K562 (cell line): ENCODE results near the gene RPL22.

Source experiments
- BHLHE40 ChIP-seq: IDR thresholded peaks from 2 replicates; pipeline ENCODE4 v1.6.1; 2011; ENCODE audit warnings: low read length, improper control_type of control experiment
- CTCF ChIP-seq, 3 experiments: IDR thresholded peaks in 2 of 3; conservative IDR thresholded peaks in 1 of 3; 2 replicates each; pipeline ENCODE4 v1.5.1; 2011 to 2012; ENCODE audit warnings: low read length in 3 of 3, mild to moderate bottlenecking in 3 of 3, control low read depth in 2 of 3, improper control_type of control experiment in 1 of 3, inconsistent platforms in 1 of 3, low read depth in 1 of 3, mixed read lengths in 1 of 3, moderate library complexity in 1 of 3; ENCODE audit not compliant: insufficient read depth in 2 of 3
- KAT2B ChIP-seq: IDR thresholded peaks from one replicate; pipeline ENCODE4 v1.6.1; 2012; ENCODE audit warnings: low read depth, mild to moderate bottlenecking, control low read depth, inconsistent platforms, low read length, moderate library complexity
- KAT7 ChIP-seq: sonication (generic); formaldehyde crosslinking; IDR thresholded peaks from 2 replicates; pipeline ENCODE4 v1.8.0; 2022; ENCODE audit warnings: missing genetic modification reagents, mild to moderate bottlenecking, borderline replicate concordance
- KLF16 ChIP-seq: IDR thresholded peaks from 2 replicates; pipeline ENCODE4 v1.6.1; 2016; ENCODE audit warnings: antibody characterized with exemption
- NR3C1 ChIP-seq: sonication (generic); formaldehyde crosslinking; IDR thresholded peaks from 2 replicates; pipeline ENCODE4 v1.8.1; 2022; ENCODE audit warnings: missing genetic modification reagents
- SRF ChIP-seq, 2 experiments: fragments of 250-450, 450-650 bp in 1 of 2; sonication (Bioruptor Pico) in 1 of 2; sonication (generic) in 1 of 2; formaldehyde crosslinking; IDR thresholded peaks; 2 replicates each; pipeline versions ENCODE4 v1.5.0 to v1.5.1; 2020 to 2022; ENCODE audit warnings: mild to moderate bottlenecking in 1 of 2, missing genetic modification reagents in 1 of 2
- TFAP4 ChIP-seq: sonication (generic); formaldehyde crosslinking; IDR thresholded peaks from 2 replicates; pipeline ENCODE4 v1.8.0; 2022; ENCODE audit warnings: missing genetic modification reagents, mild to moderate bottlenecking, moderate library complexity, borderline replicate concordance
- TGIF2 ChIP-seq: sonication (generic); formaldehyde crosslinking; IDR thresholded peaks from 2 replicates; pipeline ENCODE4 v1.8.1; 2022; ENCODE audit warnings: mild to moderate bottlenecking, missing genetic modification reagents, moderate library complexity
- ZC3H11A ChIP-seq: IDR thresholded peaks from 2 replicates; pipeline ENCODE4 v1.6.1; 2012; ENCODE audit warnings: low read depth, low read length, improper control_type of control experiment
- TF ChIP-seq, protein P1 (sequence below), 2 experiments: fragments of 200-800 bp in 1 of 2; sonication (Bioruptor generic) in 1 of 2; sonication (generic) in 1 of 2; formaldehyde crosslinking in 1 of 2; IDR thresholded peaks in 1 of 2; conservative IDR thresholded peaks in 1 of 2; 2 replicates each; pipeline versions ENCODE4 v1.5.0 to v1.6.1; 2016 to 2020; ENCODE audit warnings: missing compliant biosample characterization in 1 of 2, missing genetic modification characterization in 1 of 2, missing genetic modification reagents in 1 of 2

DNA sequence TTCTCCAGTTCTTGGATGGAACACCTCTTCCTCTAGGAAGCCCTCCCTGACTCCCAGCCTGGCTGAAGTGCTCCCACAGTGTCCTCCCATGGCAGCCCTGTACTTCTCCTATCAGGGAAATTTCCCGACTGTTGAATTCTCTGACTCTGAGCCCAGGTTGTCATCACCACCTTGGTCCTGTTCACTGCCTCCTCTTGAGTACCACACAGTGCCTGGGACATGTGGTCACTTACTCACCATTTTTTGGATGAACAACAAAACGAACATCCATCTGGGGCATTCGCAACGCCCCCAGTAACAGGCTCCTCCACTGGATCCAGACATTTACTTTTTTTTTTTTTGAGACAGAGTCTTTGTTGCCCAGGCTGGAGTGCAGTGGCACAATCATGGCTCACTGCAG is 56.7 kb downstream of the RPL22 start:
- TF ChIP-seq KAT2B = no peak
- TF ChIP-seq KAT7 = no peak
- TF ChIP-seq, protein P1, sequence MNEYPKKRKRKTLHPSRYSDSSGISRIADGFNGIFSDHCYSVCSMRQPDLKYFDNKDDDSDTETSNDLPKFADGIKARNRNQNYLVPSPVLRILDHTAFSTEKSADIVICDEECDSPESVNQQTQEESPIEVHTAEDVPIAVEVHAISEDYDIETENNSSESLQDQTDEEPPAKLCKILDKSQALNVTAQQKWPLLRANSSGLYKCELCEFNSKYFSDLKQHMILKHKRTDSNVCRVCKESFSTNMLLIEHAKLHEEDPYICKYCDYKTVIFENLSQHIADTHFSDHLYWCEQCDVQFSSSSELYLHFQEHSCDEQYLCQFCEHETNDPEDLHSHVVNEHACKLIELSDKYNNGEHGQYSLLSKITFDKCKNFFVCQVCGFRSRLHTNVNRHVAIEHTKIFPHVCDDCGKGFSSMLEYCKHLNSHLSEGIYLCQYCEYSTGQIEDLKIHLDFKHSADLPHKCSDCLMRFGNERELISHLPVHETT (CRISPR knock-in tag; conservative IDR thresholded peaks at IDR 0.05 in 1 of 2, IDR thresholded peaks at IDR 0.05 in 1 of 2) = no peak
- TF ChIP-seq CTCF (IDR thresholded peaks at IDR 0.05 in 2 of 3, conservative IDR thresholded peaks at IDR 0.05 in 1 of 3; ENCODE audit: insufficient read depth in 2 of 3, low read depth in 1 of 3, low read length in 3 of 3) = no peak
- no peak for TF ChIP-seq TGIF2
- TF ChIP-seq SRF (CRISPR knock-in tag; IDR thresholded peaks at IDR 0.05) = no peak
- no peak for TF ChIP-seq KLF16
- no peak for TF ChIP-seq BHLHE40
- no peak for TF ChIP-seq TFAP4
- no peak for TF ChIP-seq NR3C1 (CRISPR knock-in tag)
- no peak for TF ChIP-seq ZC3H11A
